ENCODE results near the gene FAM118B.

The FAM118B gene

DNA sequence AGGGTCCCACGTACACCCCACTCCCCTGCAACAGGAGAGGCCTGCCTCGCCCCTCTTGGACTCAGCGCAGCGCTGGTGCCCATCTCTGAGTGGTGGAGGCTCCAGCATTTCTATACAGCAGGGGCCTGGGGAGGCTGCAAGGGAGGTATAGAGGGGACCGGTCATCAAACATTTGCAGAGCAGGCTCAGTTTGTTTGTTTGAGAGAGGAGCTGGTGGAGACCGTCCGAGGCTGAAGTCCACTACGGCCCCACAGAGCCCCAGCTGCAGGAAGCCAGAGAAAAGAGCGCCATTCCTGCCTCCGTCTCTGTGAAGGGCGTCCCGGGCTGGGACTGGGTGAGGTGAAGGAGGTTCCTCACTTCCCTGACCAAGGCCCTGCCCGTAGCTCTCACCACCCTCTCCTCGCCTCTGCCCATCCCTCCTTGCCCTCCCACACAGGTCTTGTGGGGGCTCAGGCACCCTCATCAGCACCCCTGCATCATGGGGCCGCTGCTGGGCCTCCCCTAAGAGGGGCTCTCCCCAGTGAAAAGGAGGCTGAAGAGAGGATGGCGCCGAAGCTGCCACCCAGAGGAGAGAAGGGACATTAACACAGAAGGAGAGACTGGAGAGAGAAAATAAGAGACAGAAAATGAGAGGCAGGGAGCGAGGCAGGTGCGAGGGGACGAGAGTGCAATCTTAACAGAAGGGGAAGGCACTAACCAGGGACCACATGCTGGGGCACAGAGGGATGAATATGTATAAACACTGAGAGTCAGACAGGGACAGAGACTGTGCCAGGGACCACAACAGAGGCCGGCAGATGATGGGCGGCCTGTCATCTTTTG is 24.7 kb upstream of the FAM118B start:
- no peak for DNase-seq

DNA sequence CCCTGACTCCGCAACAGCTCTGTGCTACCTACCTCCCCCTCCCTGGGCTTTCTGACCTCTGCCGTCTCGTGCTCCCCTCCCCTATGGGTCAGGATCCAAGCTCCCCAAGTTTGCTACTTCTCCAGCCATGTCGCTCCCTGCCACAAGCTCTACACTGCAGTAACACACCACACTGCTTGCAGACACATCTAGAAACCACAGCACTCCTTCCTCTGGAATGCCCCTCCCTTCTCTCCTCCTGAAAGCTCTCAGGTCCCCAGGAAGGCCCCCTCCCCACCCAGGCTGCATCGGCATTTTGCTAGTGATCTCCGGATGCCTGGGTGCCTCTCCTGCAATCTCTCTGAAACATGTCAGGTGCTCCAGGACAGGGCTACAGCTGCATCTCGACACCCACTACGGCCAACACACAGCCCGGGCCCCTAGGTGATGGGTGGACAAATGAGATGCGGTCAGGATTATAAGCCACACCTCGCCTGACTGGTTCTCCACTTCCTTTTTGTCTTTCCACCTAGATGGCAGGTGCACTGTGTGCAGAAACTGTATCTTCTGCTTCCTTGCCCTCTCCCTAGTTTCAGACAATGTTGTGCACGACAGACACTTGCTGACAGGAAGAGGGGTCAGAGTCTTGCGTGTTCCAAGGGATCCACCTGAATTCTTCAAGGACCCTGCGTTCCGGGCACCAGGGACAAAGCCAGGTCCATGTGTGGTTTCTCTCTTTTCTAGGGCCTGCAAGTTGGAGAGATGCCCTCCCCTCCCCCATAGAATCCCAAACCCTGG is 23.1 kb upstream of the FAM118B start:
- DNase-seq, result no peak

DNA sequence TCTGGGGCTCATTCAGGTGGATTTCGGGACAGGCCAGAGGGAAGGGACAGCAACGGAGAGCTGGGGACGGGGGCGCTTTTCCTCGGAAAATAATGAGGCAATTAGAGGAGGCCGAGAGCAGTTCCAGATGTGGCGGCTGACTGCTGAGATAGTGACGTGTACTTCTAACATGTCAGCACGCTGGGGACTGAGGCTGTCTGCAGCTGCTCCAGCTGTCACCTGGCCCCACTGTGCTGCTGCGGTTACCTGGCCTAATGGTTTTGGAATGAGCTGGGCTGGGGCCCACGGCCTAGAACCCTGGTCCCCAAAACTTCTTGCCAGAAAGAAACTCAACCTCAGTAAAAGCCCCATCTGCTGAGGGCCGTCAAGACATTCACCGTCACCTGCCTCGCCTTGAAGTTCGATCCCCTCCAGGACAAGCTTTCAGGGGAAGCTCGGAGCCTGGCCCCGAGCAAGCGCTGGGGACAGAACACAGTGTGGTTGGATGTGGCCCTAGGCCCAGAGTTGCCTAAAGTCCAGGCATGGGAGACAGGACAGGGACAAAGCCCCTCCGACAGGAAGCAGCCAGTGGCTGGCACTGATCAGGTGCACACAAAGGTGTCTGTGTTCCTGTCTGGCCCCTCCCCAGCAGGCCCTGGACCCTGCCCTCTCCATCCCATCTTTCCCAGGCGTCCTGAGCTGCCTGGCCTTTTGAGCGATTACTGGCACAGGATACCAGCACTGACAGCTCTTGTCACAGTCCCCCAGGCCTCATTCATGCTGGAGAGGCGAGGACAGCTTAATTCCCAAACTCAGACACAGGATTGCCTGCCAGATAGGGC is 22.3 kb upstream of the FAM118B start:
- no peak for DNase-seq

- no peak for DNase-seq
Observed at GRCh38 chr11:126190792-126191191, 20.8 kb upstream of the FAM118B start.

GRCh38 chr11:126191379-126192073 is 20.1 kb upstream of the FAM118B start:
- DNase-seq, result no peak

GRCh38 chr11:126192361-126192760 is 19.2 kb upstream of the FAM118B start:
- DNase-seq, result no peak

DNA sequence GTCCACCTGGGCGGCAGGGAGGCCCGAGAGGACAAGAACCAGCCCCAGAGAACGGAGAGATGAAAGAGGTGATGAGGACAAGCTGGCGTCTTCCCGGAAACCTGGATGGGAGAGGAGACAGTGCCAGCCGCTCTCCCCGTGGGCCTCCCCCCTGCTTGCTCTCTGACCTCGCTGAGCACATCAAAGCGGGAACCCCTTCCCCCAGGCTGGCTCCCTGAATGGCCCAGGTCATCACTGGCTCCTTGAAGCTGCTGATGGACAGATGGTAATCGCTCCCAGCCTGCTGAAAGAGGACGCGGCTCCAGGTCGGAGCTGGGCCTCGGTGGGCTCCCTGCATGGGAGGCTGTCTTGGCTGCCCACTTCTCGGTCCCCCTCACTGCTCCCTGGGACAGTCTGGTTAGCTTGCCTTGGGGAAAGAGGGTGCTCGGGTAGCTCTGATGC is 18.5 kb upstream of the FAM118B start:
- no peak for DNase-seq

- DNase-seq, result peak; percentile 19 to 29
Observed at GRCh38 chr11:126194121-126194543, 17.4 kb upstream of the FAM118B start.

GRCh38 chr11:126195119-126195518 is 16.5 kb upstream of the FAM118B start:
- DNase-seq, result no peak

DNA sequence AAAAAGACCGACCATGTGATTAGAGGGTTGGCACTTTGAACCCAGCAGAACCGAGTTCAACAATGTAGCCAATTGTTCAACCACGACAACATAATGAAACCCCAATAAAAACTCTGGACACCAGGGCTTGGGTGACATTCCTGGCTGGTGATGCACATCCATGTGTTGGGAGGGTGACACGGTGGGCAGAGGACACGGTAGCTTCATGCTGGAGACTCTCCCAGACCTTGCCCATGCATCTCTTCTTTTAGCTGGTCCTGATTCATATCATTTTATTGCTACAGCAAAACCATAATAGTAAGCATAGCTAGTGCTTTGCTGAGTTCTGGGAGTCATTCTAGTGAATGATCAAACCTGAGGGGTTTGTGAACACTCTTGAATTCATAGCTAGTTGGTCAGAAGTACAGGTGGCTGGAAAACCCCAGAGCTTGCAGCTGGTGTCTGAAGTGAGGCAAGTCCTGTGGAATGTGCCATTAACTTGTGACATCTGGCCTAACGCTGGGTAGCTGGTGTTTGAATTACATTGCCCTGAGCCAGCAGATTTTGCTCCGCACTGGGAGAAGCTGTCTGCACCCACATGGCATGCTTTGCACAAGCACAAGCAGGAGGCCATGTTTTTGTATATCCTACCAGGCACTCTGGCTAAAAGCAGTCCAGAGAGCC is 14.2 kb upstream of the FAM118B start:
- no peak for DNase-seq

DNA sequence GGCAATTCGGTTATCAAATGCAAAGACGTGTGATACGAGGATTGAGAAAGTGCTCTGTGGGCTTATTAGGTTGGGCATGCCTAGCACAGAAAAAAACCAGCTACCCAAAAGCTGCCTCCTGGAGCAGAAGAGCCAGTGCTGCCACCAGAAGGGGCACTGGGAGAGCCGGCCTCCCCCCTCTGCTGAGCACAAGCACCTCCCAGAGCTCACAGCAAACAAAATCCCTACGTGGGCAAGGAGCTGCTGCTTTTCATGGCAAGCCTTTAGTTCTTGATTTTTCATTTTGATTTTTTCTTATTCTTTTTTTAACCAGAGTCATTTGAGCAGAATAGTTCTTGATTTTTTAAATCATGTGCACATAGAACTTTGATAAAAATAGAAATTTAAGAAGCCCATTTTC is 12.9 kb upstream of the FAM118B start:
- no peak for DNase-seq

DNA sequence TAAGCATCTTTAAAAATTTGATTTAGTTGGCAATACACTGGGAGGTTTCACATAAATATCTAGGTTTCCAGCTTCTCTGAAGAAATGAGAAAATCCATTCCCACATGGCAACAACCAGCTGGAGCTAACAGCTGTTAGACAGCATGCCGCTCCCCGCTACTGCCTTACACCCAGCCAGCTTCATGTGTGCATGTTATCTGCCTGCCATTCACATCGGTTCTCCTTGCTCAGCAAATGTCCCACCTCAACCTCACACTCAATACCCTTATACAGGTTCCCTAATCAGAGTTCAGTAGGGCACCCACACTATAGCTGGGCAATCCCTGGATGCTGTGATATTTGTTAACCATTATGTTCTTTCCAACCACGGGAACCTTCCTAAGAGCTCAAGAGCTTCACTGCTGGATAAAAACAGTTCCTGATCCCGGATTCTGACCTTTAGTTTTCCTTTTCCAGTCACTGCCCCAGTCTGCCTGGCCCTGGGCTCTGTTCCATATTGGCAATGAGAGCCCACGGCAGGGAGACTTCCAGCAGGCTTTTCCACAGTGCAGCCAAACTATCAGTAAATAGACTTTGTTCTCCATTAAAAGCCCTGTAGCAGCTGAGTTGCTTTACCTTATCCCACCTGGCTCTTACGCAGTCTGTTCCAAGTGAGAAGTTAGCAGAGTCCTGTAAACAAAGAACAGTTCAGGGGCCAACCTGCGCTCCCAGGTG is 8.8 kb upstream of the FAM118B start:
- DNase-seq, result no peak

GRCh38 chr11:126205359-126205758 is 6.2 kb upstream of the FAM118B start:
- DNase-seq, result no peak

DNA sequence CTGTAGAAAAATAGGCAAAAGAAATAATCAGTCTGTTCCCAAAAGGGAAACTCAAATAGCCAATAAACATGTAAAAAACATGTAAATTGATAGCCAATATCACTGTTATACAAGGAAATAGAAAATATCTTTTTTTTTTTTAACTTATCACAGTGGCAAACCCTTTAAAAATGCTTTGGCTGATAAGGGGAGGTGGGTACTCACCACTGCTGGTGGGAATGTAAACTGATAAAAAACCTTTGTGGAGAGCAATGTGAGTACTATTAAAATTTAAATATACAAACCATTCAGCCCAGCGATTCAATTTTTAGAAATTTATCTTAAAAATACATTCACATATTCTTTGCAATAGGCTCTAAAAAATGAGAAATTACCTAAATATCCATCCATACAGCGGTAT is 3.7 kb upstream of the FAM118B start:
- no peak for DNase-seq

DNA sequence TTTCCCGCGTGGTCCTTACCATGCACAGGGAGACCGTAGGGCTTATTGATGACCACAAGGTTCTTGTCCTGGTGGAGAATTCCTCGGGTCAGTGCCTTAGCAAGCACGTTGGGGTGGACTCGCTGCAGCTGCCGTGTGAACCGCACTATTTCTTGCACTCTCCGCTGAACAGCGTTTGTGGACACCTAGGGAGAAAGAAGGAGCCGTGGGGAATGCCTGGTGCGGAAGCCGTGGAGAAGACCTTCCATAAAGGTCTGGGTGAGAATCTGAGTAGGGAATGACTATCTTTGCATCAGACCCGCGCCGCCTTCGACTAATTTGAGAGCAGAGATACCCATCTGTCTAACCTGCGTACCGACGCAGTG is 729 bp upstream of the FAM118B start:
- DNase-seq, result no peak

- DNase-seq, result no peak
Observed at GRCh38 chr11:126212089-126212660, 593 bp downstream of the FAM118B start.

DNA sequence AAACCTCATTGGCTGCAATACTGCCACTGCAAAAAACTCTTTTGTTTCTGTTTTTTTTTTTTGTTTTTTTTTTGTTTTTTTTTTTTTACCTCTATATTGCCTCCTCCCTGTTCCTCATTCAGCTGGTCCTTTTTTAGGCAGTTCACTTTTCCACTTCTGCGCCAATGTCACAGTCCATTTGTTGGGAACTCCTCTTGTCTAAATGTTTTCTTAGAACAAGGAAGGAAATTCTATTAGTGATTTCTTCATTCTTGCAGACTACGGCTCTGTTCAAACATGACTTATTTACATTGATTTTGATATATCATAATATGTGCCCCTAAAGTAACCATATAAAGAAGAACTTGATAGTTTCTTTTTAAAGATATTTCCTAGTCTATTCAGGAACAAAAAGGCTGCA is 2.9 kb downstream of the FAM118B start:
- DNase-seq, result no peak

- no peak for DNase-seq
Observed at GRCh38 chr11:126214841-126215240, 3.3 kb downstream of the FAM118B start.

DNA sequence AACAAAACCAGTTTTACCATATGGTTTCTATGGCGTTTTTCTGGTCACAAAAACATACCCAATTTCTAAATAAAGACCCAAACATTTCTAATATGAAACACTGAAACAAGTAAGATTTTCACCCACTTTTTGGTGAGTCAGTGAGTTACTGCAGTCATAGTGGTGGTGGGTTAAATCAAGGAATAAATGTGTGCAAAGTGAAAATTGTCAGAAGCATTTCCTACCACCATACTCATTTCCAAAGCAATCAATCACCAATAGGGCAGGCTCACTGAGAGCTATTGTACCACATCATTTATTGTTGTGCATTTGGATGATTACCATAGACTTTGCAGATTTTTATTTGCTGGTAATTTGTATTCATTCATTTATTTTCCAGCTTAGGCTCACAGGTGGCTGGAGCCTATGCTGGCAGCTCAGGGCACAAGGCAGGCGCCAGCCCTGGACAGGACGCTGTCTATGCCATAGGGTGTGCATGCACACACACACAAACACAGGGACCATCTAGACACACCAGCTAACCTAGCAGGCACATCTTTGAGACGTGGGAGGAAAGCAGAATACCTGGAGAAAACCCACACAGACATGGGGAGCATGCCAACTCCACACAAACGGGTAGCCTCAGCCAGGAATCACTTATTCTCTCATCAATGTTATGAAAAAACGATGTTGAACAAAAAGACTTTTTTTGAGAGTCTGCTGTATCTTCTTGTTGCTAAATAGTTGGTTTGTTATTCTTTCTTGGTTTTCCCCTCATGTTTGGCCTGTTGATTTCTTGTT is 5.1 kb downstream of the FAM118B start:
- no peak for DNase-seq

GRCh38 chr11:126217491-126217890 is 5.9 kb downstream of the FAM118B start:
- DNase-seq, result no peak

Measured in SW 1271 (cell line).